GM18858 (cell line): ENCODE measurements around the gene MICB.
"Not testable (repeated sequence)": the region's sequence is repeated elsewhere in the genome, so short reads cannot be mapped to it uniquely, and the experiment has no call there.

ENCODE experiments used
- ATAC-seq: cut with Tn5 transposase; IDR thresholded peaks from one replicate; pipeline ENCODE4 v1.9.1; 2021; ENCODE audit not compliant: unreplicated experiment

MICB gene

DNA sequence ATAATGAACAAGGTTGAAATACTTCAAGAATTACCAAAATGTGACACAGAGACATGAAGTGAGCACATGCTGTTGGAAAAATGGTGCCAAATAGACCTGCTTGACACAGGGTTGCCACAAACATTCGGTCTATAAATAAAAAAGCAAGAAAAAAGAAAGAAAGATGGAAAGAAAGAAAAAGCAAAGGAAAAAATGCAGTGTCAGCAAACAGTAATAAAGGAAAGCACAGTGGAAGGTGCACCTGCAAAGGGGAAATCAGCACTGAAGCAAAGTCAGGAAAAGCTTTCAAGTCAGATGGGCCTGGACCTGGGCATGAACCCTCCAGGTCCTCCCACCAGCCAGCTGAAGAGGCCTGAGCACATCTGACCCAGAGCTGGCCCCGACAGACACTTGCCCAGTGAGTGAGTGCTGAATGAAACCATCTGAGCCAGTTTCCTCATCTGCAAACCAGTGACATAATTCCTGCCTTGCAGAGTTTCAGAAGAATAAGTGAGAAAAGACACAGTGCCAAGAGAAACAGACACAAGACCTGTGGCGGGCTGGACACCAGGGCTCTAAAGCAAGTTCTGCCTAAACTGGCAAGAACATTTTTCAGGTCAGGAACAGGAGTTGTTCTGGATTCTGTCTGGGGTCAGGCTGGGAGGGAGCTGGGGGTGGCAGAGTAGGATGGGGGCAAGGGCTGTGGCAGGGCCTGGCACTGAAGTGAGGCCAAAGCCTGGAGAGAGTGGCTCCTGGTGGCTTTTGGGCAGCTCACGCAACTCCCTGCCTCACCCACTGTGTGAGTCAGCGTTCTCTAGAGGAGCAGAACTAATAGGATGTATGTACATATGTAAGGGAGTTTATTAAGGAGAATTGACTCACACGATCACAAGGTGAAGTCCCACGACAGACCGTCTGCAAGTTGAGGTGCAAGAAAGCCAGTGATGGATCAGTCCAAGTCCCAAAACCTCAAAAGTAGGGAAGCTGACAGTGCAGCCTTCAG, 23.9 kb upstream of the MICB start:
- no peak for ATAC-seq

DNA sequence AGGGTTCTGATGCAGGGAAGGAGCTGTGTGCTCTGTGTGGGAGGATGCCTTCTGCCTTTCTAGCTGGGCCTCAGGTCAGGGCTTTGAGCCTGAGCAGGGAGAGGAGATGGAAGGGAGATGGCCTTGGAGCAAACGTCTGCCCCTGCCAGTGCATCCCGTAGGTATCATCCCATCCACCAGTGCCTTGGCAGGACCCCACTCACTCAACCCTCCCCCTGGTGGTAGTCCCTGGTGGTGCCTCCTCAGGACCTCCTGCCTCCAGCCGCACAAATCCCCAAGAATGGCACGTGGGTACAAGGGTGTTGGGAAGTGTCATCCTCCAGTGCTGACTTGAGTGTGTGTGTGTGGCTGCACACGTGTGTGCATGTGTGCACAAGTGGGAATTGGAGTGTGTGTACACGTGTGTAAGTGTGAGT, 23.1 kb upstream of the MICB start:
- no peak for ATAC-seq

DNA sequence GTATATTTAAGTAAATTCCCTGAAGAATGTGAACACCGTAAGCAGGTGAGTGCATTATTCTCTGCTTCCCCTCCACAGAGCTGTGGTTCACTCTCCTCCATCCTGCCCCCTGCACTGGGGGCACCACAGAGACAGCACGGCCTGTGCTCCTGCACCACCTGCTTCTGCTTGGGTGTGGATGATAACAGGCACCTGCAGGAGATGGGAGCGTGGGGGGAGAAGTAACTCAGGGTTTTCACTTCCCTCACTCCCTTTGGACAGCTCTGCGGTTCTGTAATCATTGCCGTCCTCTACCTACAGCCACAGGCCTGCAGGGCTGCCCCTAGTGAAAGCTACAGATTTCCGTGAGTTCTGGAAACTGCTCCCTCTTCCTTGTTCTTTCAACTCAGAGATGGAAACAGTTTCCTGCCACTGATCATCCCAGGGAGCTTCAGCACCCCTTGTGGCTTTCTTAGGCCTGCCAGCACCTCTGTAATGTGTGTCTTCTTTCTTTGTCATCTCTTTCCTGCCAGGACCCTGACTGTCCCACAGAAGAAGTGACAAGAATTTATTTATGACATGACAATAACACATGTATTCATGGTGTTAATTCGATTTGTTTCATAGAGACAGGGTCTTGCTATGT, 21.3 kb upstream of the MICB start:
- ATAC-seq = no peak

DNA sequence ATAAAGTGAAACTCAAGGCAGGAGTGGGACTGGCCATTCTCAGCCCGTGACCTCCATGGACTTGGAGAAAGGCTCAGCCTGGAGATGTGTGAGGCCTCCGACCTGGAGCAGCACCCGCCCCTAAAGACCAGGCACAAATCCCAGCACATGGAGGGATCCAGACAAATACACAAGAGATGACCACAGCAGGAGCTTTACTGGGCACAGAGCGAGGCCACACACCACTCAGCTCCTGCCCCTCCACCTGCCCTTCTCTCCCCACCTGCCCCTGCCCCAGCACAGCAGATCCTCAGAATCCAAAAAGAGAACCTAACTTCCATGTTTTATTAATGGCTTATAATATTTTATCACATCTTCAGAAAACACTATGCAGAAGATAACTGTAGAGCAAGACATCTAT, 20.4 kb upstream of the MICB start:
- ATAC-seq = no peak

DNA sequence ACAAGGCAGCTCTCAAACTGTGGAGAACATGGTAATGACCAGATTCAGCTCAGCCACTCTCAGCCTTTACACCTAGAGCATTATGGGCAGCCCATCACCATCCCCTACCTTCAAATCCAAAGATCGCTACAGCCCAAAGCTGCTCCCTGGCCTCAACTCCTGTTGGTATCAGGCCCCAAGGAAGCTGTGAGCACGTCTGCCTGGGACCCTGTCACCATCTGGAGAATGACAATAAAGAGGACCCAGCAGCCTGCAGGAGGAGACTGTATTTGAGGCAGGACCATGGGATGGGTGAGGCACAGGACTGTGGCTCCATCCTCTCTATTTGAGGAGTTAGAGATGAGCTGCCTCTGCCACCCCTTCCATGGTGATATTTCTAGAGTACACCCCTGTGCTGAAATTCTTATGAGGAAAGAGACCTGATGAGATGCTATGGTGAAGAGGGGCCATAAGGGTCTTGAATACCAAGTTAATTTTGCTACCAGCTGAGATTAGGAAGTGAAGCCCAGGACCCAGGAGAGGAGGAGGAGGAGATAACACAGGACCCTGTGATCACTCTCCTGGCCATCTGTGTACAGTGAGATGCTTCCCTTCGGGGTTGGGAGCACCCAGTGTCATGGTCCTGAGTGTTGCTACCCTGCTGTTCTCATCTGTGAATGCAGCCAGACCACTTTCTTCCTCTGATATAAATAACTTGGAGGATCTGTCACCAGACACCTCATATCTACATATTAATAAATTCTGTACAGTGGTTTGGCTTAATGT, 19.6 kb upstream of the MICB start:
- no peak for ATAC-seq

DNA sequence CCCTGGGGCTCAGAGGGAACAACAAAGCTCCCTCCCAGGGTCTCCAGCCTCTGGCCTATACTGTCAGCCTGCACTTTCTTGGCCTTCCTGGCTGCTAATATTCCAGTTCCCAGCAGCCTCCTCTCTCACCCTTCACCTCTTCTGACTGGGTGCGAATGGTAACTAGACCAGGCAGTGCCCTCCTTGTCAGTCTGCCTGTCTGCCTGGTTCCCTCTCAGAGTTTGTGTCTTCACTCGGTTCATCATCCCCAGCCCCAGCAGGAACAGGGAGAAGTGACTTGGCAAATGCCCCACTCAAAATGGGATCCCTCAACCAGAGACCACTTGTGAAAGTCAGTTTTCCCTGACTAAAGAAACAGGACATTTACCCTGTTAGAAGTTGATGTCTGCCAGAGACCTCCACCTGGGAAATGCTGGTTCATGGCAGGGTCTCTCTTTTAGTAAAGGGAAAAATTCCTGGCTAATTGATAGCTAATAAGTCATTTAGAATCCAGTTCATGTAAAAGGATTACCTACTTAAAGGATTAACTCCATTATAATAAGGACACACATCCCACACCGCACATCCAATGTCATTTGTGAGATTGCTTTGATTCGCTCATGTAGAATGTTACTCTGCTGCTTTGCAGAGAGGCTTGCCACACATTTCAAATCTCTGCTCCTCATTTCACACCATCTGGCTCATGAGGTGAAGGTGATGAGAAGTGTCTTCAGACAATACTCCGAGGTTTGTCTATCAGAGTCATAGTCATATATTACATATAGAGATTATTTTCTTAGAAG, 18.6 kb upstream of the MICB start:
- ATAC-seq = no peak

DNA sequence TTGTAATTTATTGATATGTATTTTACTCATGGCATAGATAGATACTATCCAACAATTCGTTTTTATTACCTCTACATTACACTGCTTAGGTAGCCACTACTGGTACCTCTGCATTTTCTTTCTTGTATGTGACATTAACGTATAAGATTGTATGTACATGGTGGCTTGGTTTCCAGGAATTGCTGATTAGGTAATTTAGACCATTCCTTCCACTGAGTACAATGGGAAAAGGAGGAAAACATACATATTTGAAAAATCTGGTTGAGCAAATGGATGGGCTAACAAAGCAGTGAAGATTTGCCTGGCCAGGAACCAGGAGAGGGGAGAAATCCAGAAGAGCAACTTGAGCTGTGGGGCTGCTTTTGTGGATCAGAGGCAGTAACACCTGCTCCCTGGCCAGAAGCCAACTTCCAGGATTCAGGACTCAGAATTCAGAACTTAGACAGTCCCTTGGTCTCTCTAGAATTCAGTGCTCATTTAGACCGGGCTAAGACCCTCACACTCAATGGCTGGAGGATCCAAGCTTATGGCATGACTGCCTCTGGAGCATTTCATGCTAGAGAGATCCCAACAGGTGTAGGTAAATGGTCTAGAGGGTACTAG, 17.9 kb upstream of the MICB start:
- no peak for ATAC-seq

DNA sequence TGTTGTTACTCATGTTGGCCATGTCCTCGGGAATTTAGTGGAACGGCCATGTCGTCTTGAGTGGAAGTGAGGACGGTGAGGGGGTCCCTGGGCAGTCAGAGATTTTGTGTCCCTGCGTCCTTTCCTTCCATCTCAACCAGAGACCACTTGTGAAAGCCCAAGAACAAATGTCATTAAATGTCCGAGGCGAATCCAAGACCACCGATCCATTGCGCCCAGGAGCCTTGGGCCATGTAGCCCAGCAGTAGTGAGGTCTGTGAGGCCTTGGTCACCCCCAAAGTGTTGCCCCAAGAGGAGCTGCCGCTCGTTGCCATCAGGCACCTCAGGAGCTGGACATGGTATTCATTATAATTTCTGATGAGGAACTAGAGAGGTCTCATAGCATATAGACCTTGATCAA, 17.4 kb upstream of the MICB start:
- ATAC-seq = no peak

DNA sequence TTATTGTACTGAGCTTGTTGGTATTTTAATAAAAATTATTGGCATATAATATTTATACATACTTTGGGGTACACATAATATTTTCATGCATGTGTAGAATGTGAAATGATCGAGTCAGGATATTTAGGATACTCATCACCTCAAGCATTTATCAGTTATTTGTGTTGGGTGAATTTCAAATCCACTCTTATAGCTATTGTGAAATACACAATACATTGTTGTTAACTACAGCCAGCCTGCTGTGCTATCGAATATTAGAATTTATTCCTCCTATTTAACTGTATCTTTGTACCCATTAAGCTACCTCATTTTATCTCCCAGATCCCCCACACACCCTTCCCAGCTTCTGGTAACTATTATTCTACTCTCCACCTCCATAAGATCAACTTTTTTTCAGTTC, 14.6 kb upstream of the MICB start:
- ATAC-seq = no peak

DNA sequence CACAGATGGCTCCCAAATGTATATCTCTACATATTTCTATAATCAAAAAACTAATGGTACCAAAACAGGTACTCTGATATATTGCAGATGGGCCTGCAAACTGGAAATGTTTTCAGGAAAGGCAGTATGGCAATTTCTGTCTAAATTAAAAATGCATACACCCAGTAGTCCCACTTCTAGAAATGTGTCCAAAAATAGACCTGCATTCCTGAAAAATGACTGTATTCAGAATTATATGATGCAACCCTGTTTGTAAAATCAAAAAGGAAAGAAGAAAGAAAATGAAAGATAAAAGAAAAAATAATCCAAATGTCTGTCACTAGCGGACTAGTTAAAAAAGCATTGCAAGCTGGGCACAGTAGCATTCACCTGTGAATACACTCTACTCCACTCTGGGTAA, 12.9 kb upstream of the MICB start:
- no peak for ATAC-seq

DNA sequence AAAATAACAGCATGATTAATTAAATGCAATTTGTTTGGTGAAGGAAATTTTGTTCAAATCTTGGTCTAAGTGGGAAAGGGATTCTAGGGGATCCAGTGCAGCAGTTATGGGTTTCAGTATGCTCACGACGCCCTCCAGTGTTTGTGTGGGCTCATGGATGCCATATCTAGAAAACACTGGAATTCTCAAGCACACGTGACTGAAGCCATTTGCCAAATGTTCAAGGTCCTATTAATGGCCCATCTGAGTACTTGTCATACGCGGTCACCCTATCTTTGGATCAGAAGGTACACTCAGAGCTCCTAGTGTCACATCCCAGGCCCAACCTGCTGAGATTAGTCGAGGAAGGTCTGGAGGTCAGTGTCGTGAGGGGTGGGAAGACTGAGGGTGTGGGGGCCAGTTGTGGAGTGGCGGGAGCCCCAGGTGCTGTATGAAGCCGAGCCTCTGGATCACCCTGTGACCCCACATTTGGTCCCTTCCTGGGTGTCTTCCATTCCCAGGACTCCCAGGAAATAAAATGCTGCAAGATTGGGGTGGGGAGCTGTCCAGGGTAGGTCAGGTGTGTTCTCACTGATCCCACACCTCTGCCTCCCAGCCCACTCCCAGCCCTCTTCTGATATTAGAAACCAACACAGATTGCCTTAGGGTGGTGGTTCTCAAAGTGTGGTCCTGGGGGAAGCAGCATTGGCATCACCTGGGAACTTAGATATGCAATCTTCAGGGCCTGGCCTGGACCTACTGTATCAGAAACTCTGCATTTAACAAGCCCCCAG, 11.7 kb upstream of the MICB start:
- ATAC-seq = not testable (repeated sequence)

DNA sequence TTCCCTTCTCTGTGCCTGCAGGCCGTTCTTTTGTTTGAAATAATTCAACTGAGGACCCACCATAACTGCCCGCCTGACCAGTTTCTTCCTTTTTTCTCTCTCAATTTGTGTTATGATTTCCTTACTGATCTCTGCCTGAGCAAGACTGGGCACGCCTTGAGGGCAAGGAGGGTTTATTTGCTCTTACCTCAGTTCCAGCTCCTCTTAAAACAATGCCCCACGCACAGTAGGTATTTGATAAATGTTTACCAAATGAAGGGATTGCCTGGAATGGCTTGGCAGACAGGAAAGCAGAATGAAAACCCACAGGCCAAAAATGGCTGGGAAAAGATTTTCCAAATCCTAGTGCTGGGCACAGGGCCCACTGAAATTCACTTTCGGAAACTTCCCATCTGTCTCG, 10.3 kb upstream of the MICB start:
- ATAC-seq = not testable (repeated sequence)

DNA sequence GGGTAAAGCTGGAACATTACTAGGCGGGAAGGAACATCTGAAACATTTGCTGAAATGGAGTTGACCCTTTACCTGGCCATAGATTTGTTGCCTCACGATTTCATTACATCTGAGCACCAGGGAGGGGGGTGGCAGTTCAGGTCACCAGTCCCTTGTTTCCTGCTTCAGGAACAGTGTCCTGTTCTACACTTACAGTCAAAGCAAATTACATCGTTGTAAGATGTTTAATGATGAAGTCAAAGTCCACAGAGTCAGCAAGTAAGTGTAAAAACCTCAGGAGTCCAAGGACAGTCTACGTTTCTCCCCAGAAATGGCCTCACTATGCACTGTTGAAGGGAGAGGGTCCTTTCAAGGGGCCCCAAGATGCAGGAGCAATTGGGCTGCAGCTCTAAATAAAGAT, 8.9 kb upstream of the MICB start:
- ATAC-seq = no peak

DNA sequence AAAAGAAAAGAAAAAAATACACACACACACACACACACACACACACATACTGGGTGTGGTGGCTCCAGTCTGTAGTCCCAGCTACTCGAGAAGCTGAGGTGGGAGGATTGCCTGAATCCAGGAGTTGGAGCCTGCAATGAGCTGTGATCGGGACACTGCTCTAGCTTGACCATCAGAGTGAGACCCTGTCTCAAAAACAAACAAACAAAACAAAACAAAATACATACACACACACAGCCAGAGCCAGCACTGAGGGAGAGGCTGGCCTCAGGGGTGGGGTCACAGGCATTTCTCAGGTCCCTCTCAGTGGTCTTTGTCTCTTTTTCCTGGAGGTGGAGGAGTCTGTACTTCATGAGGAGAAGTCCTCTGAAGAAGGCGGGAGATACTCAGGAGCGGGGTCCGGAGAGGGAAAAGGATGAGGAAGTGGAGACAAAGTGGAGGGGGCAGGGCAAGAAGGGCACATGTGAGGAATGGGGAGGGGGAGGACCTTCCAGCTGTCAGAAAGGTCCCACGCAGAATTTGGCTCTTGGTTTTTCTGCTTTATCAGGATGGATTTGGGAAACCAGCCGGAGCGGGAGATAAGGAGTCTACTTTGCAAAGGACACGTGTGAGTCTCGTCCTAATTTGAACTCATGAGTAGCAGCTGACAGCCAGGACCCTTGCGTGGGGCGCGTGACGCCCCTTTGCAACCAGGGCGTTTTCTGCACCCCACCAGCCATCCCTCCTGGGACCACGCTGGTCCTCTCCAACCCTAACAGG, 7.7 kb upstream of the MICB start:
- no peak for ATAC-seq

DNA sequence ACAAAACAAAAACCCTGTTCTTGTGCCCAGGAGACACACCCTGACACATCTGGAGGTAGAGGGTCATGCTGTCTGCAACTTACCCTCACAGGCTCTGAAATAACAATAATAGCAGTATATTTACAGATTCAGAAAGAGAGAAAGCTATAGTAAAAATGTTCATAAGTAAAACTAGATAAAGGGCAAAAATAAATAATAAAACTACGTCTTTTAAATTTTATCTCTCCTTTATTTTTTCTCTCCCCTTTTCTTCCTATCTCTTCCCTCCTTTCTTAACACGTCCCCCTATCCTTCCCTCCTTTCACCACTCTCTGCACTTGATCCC, 4.4 kb upstream of the MICB start:
- not testable (repeated sequence) for ATAC-seq

DNA sequence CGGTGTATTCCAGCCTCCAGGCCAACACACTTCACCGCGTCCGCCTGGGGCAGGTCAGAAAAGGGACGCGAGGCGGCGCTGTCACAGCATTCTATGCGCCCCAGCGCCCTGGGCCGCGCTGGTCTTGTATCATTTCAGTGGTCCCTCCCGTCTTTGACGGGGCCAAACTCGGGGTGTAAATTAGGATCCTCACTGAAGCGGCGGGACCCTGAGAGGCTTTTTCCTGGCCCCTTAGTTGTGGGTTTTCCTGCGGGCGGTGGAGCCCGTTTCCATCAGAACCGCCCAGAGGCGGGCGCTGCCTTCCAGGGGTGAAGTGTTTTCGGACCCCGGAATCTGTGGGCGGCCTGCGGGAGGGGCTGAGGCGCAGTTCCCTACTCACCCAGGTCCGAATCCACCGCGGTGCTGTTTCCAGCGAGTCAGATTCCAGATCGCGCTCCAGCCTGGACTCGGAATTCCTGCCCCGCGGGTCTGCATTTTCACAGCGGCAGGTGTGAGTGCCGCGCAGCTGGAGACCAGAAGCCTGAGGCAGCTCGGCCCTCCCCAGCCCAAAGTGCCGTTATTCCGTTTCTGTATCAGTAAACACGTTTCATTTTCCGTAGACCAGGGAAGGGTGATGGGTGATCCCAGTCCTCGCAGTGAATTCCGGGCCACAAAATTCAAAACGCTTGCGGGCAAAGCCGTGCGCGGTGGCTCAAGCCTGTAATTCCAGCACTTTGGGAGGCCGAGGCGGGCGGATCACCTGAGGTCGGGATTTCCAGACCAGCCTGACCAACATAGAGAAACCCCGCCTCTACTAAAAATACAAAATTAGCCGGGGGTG, 3.9 kb upstream of the MICB start:
- peak; percentile 41 for ATAC-seq

DNA sequence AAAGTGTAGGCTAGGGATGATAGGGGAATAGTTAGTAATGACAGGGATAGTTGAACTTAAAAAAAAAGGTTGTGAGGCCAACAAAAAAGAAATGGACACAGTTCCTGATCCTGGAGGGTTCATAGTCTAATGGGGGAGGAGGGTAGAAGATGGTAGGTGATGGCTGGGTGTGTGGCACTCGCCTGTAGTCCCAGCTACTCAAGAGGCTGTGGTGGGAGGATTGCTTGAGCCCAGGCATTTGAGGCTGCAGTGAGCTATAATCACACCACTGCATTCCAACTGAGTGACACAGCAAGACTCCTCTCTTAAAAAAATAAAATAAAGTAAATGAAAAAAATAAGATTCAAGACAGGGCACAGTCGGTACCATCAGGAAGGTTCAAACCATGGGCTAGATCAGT, 2.4 kb upstream of the MICB start:
- no peak for ATAC-seq

DNA sequence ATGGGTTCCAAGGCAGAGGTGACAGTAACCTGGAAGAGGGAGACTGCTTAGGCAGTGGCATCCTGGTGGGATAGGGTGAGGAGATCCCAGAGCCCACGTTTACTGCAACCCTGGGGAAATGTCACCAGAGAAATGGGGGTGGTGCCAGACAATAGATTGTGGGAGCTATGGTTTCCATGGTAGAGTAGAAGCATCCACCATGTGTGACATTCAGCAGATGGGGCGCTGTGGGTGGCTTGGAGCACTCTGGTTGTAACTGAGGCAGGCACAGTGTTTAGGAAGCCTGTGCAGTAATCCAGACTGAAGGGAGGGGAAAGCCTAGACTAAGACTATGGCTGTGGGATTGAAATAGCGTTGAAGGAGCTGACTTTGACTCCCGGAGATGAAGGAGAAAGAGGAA, 1.1 kb upstream of the MICB start:
- ATAC-seq = not testable (repeated sequence)
